Activated naive CD4-positive, alpha-beta T cell treated with anti-CD3 and anti-CD28 coated beads, Interleukin-2, amount 50 U/mL, for 24 hours (primary cell): Measurements from ENCODE around the gene PDLIM1.
"Not testable (repeated sequence)": the region's sequence is repeated elsewhere in the genome, so short reads cannot be mapped to it uniquely, and the experiment has no call there.

ENCODE experiments used
- H3K27ac Mint-ChIP-seq: one replicate; pipeline ENCODE4 v1.8.0; 2021; ENCODE audit warnings: mild to moderate bottlenecking, mixed read lengths
- H3K27me3 Mint-ChIP-seq: one replicate; pipeline ENCODE4 v1.8.0; 2021; ENCODE audit warnings: mixed read lengths
- H3K36me3 Mint-ChIP-seq: one replicate; pipeline ENCODE4 v1.8.0; 2021; ENCODE audit warnings: mixed read lengths
- H3K4me1 Mint-ChIP-seq: one replicate; pipeline ENCODE4 v1.8.0; 2021; ENCODE audit warnings: mixed read lengths
- H3K4me3 Mint-ChIP-seq: one replicate; pipeline ENCODE4 v1.8.0; 2021; ENCODE audit warnings: mild to moderate bottlenecking, mixed read lengths
- H3K9me3 Mint-ChIP-seq: one replicate; pipeline ENCODE4 v1.8.0; 2021; ENCODE audit warnings: mixed read lengths

The PDLIM1 gene

DNA sequence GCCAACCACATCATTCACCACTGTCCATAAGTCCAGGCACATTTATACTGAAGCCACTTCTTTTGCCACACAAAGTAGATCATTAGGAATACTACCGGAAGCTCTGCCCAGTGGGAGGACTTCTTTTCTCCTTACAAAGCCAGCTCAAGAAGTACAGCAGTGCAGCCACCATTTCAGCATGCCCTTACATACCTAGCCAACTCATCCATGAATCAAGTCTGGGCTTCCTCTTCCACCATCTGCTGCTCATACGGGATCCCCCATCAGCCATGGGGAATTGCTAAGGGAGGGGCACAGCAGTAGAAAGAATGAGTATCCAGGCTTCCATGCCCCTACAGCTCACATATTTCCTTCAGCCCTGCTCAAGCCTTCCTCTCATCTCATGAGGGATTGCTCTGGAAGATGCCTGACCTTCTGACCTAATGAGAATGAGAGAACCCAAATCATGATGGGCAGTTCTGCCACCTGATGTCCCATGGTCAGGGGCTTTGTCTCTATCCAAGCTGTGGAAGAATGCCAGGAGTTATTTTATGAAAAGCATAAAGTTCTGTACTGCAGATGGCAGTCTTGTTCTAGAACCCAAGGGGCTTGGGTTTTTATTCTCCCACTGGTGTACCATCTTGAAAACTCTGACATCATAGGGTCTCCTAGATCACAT lies 57.3 kb downstream of the PDLIM1 start:
- H3K36me3 Mint-ChIP-seq = no peaks in the 10 kb centered on the region
- H3K27ac Mint-ChIP-seq = no peak overlapping the region
- H3K4me1 Mint-ChIP-seq = no peaks in the 10 kb centered on the region

DNA sequence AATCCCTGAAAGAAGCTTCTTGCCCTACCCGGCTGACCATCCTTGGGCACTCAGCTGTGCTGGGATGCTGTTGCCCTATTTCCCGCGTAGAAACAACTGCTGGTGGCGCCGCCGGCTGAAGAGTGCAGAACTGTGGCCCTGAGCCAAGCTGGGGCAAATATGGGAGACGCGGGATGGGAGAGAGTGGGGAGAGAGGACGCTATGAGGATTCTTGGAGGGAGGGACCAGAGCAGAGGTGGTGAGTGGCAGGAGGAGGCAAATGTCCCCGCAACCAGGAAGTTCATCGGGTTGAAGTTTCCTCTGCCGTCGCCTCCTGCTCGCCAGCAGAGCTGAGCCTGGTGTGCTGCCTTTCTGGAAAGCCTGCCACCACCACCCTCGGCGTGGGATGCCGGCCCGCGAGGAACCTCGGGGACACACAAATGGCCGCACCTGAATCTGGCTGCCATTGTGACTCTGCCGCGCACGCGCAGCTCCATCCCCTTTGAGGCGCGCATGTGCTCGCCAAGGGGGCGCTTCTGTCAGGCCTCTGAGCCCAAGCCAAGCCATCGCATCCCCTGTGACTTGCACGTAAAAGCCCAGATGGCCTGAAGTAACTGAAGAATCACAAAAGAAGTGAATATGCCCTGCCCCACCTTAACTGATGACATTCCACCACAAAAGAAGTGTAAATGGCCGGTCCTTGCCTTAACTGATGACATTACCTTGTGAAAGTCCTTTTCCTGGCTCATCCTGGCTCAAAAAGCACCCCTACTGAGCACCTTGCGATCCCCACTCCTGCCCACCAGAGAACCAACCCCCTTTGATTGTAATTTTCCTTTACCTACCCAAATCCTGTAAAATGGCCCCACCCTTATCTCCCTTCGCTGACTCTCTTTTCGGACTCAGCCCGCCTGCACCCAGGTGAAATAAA lies 59.9 kb downstream of the PDLIM1 start:
- not testable (repeated sequence) for H3K4me1 Mint-ChIP-seq, H3K36me3 Mint-ChIP-seq, H3K27me3 Mint-ChIP-seq, H3K9me3 Mint-ChIP-seq
- Mint-ChIP-seq H3K27ac (peak overlapping the region; percentile 15), H3K4me3 (peak overlapping the region; percentile 78)

More for the DNA sequence above, 57.3 kb downstream of the PDLIM1 start:
- H3K27me3 Mint-ChIP-seq = peaks cover 6% of the 10 kb centered on the region
- H3K4me3 Mint-ChIP-seq = no peak overlapping the region
- H3K9me3 Mint-ChIP-seq = no peaks in the 10 kb centered on the region

DNA sequence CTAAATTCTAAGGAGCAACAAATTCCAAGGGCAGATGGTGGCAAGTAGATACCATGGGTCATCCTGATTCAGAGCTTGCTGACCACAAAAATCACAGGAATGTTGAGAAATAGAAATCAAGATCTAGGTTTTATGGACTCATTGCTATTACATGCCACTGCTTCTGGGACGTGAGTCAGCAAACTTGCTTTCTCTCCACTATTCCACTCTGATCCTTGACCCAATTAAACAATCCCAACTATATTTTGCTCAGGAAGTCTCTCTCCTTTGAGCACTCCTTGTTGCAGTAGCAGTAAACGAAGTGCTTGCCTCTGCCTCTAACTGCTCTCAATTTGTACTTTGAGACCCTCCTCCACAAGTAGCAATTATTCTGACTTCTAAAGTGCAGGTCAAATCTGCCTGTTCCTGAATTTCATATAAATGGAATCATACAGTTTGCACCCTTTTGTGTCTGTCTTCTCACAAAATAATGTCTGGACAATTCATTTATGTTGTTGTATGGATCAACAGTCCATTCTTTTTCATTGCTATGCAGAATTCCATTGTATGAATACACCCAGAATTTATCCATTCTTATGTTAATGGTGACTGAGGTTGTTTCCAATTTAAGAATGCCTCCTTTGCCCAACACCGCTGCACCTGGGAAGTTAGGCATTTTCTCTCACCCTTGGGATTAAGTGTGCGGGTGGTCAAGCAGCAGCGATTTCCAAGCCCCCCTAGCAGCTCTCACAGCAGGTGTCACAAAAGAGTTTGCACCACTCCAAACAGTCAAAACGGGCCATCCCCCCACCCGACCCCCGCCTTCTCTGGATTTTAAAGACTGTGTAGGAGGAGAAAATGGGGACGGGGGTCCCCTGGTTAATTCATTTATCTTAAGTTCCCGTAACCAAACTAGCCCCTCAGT lies 60.8 kb downstream of the PDLIM1 start:
- Mint-ChIP-seq H3K27me3 (peaks cover 6% of the 10 kb centered on the region), H3K36me3 (no peaks in the 10 kb centered on the region), H3K9me3 (no peaks in the 10 kb centered on the region), H3K27ac (no peak overlapping the region), H3K4me1 (no peaks in the 10 kb centered on the region), H3K4me3 (peak overlapping the region; percentile 78)

DNA sequence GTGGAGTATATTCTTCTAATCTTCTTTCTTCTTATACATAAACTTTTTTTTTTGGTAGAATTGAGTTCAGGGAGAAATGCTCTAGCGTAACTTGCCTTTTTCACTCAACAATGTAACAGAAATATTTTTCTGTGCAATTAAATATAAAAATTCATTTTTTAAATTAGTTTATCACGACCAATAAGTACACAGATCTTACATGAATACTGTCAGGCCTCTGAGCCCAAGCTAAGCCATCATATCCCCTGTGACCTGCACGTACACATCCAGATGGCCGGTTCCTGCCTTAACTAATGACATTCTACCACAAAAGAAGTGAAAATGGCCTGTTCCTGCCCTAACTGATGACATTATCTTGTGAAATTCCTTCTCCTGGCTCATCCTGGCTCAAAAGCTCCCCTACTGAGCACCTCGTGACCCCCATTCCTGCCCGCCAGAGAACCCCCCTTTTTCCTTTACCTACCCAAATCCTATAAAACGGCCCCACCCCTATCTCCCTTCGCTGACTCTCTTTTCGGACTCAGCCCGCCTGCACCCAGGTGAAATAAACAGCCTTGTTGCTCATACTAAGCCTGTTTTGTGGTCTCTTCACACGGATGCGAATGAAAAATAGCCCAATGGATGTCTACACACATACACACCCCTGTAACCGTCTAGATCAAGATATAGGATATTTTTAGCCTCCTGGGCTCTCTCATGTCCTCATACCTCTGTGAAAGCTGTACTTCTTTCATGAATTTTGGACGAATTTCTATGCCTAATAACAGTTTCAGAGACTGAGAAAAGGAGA lies 61.7 kb downstream of the PDLIM1 start:
- not testable (repeated sequence) for H3K9me3 Mint-ChIP-seq, H3K4me3 Mint-ChIP-seq, H3K4me1 Mint-ChIP-seq, H3K27ac Mint-ChIP-seq, H3K36me3 Mint-ChIP-seq, H3K27me3 Mint-ChIP-seq

DNA sequence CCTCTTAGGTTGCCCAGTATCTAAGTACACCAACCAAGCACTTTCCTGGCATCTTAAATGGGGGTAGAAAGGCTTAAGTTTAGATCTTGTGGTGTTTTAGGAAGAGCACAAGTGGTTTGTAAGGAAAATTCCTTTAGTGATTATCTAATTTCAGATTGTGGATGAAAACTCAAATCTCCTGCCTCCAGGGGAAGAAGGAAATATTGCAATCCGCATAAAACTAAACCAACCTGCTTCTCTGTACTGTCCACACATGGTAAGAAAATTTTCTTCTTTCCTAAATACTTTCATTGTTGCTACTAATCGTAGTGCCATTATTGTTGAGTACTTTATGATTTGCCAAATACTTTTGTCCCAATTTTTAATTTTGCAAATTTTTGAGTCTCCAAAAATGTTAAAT lies 65.7 kb downstream of the PDLIM1 start:
- Mint-ChIP-seq H3K27ac (no peak overlapping the region), H3K4me1 (no peaks in the 10 kb centered on the region), H3K4me3 (no peak overlapping the region), H3K27me3 (peaks cover 7% of the 10 kb centered on the region), H3K36me3 (no peaks in the 10 kb centered on the region), H3K9me3 (no peaks in the 10 kb centered on the region)

DNA sequence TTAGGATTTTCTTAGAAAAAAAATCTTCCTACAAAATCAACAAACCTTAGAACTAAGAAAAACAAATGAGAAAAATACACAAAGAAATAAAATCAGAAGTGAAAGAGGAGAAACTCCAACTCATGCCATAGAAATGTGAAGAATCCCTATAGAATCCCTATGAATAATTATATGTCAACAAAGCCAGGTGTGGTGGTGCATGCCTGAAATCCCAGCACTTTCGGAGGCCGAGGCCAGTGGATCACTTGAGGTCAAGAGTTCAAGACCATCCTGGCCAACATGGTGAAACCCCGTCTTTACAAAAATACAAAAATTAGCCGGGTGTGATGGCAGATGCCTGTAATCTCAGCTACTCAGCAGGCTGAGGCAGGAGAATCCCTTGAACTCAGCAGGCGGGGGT lies 69.7 kb downstream of the PDLIM1 start:
- Mint-ChIP-seq H3K9me3 (no peaks in the 10 kb centered on the region), H3K27ac (no peak overlapping the region), H3K36me3 (no peaks in the 10 kb centered on the region), H3K4me3 (no peak overlapping the region), H3K4me1 (no peaks in the 10 kb centered on the region), H3K27me3 (peaks cover 4% of the 10 kb centered on the region)

DNA sequence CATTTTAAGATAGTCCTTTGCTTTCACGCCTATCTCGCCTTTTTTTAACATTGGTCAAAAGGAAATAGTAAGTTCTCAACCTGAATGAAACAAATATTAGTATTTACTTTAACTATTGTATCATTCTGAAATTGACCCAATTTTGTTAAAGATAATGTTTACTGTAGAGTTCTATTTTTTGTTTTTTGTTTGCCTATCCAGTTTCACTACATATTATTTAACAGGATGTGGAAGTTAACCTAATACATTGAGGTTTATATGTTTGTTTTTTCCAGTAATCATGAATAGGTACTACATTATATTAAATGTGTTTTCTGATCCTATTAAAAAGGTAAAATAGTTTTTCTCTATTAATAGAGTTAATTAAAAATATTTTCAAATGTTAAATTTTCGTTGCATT lies 70.3 kb downstream of the PDLIM1 start:
- Mint-ChIP-seq H3K9me3 (no peaks in the 10 kb centered on the region), H3K27ac (no peak overlapping the region), H3K4me3 (no peak overlapping the region), H3K36me3 (no peaks in the 10 kb centered on the region), H3K4me1 (no peaks in the 10 kb centered on the region), H3K27me3 (peaks cover 2% of the 10 kb centered on the region)

DNA sequence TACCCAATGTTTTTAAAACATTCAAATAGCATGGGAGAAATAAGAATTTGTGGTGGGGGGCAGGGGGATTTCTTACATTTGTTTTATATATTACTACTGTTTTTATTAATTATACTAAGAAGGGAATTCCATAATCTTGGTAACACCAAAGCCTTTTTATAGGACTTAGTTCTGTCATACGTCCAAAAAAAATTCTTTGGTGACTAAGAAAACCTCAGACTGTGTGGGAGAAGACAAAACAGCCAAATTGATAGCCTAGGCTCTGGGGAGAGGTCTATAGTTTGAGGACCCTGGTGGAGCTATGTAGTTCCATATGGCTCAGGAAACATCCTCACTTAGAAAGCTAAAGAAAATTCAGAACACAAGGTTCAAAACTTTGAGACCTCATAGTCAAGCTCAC lies 73.3 kb downstream of the PDLIM1 start:
- Mint-ChIP-seq H3K36me3 (no peaks in the 10 kb centered on the region), H3K27ac (no peak overlapping the region), H3K27me3 (peaks cover 2% of the 10 kb centered on the region), H3K4me3 (no peak overlapping the region), H3K4me1 (no peaks in the 10 kb centered on the region), H3K9me3 (no peaks in the 10 kb centered on the region)

DNA sequence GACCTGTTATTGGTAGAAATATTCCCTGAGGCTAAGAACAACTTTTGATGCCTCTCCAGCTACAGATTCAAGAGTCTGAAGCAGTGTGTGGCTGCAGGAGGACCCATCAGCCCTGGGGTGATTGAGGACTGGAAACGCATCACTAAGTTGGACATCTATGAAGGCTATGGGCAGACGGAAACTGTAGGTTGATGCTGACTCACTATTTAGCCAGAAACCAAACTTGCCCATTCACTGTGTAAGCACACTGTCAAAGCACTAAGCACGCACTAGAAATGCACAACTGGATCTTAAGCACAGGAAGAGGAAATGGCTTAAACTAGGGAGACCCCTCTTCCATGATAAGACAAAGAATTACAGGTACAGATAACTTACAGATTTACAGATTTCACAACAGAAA lies 76.0 kb downstream of the PDLIM1 start:
- Mint-ChIP-seq H3K4me3 (no peak overlapping the region), H3K27ac (no peak overlapping the region), H3K9me3 (no peaks in the 10 kb centered on the region), H3K4me1 (no peaks in the 10 kb centered on the region), H3K27me3 (peaks cover 1% of the 10 kb centered on the region), H3K36me3 (no peaks in the 10 kb centered on the region)

DNA sequence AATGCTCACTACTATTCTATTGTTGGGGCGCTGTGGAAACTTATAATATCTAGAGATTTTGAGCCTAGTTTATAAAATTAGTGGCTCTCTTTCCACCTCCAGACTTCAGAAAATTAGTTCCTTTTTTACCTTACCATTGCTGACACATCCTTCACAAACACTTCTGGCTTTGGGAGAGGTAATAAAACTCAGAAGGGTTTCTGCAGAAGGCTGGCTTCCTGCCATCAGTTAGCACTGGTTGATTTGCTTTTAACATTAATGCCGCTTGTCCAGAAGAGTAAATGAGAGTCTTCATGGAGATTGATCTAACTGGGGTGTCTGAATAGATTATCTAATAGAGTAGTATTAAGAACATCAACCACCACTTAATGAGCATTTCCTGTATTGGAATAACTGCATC lies 76.4 kb downstream of the PDLIM1 start:
- Mint-ChIP-seq H3K36me3 (no peaks in the 10 kb centered on the region), H3K4me1 (no peaks in the 10 kb centered on the region), H3K27me3 (peaks cover 1% of the 10 kb centered on the region), H3K27ac (no peak overlapping the region), H3K4me3 (no peak overlapping the region), H3K9me3 (no peaks in the 10 kb centered on the region)

DNA sequence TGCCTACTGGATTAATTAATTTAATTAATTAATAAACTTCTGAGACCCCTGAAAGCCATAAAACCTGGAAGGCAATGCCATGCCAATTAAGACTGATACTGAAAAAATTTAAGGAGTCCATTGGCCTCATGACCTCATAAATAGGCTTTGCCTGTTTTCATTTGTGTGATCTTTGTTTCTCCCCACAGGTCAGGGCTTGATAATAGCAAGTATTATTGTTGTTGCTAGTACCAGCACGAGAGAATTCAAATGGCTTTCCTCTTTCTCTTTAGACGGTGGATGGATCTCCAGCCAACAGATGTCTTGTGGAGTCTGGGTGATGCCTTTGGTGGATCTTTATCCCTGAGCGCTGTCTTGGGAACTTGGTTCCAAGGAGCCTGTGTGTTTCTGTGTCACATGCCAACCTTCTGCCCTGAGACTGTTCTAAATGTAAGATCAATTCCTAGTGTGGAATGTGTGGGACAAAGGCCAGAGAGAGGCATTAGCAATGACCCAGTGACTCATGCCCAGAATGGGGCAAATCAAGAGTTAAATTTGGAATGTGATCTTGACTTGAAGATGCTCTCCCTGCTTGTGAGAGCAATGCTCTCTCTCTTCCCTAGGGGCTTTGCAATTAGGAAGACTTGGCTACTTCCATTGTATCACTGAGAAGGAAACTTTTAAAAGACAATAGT lies 79.1 kb downstream of the PDLIM1 start:
- Mint-ChIP-seq H3K9me3 (no peaks in the 10 kb centered on the region), H3K27ac (no peak overlapping the region), H3K27me3 (no peaks in the 10 kb centered on the region), H3K4me3 (no peak overlapping the region), H3K36me3 (no peaks in the 10 kb centered on the region), H3K4me1 (no peaks in the 10 kb centered on the region)

DNA sequence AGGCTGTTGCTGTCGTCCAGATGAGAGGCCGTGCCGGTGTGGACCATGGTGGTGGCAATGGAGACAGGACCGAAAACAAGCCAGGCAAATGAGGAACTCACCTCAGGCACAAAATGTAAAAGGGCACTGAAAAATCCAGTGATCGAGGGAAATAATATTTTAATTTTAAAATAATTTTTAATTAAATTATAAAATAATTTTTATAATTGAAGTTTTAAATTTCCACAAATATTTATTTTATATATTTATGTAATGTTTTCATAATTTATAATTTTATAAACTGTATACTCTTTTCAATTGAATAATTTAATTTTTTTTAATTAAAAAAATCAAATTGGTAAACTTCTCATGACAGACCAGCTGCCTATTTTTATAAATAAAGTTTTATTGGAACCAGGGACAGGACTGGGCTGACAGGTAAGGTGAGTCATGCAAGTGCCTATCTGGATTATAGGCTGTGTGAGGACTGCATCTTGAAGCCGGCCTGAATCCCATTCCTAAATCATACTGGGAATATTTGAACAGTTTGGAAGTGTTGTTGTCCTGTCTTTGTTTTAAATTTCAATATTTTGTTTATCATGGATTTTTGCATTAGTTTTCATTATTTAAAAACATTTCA lies 81.2 kb downstream of the PDLIM1 start:
- Mint-ChIP-seq H3K4me3 (no peak overlapping the region), H3K9me3 (no peaks in the 10 kb centered on the region), H3K27me3 (no peaks in the 10 kb centered on the region), H3K4me1 (no peaks in the 10 kb centered on the region), H3K27ac (no peak overlapping the region), H3K36me3 (no peaks in the 10 kb centered on the region)

DNA sequence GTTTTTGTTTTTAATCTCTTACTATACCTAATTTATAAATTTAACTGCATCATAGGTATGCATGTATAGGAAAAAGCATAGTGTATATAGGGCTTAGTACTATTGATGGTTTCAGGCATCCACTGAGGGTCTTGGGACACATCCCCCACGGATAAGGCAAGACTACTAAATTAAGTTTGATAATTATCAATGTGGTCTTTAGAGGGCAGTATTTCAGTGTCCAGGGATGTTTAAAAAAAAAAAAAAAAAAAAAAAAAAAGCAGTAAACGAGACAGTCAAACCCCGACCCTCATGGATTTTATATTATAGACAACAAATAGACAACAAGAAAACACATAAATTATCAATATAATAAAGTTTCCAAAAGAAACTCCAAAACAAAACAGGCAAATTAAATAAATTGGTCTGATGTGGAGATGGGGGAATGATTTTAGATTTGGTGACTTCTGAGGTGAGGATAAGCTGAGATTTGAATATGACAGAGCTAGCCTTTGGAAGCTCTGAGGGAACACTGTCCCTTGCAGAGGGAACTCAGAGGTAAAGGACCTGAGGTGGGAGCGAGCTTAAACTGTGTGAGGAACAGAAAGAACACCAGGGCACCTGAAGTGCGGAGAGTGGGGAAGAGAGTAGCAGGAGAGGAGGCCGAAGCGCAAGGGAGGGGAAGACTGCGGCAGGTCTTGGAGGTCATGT lies 82.0 kb downstream of the PDLIM1 start:
- Mint-ChIP-seq H3K4me1 (no peaks in the 10 kb centered on the region), H3K4me3 (no peak overlapping the region), H3K27ac (peak overlapping the region; percentile 52), H3K9me3 (no peaks in the 10 kb centered on the region), H3K27me3 (no peaks in the 10 kb centered on the region), H3K36me3 (no peaks in the 10 kb centered on the region)

DNA sequence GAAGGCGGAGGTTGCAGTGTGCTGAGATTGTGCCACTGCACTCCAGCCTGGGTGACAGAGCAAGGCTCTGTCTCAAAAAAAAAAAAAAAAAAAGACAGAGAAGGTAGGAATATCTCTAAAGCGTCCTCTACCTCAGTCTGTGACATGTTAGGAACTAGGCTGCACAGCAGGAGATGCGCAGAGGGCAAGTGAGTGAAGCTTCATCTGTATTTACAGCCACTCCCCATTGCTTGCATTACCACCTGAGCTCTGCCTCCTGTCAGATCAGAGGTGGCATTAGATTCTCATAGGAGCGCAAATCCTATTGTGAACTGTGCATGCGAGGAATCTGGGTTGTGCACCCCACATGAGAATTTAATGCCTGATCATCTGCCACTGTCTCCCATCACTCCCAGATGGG lies 87.9 kb downstream of the PDLIM1 start:
- not testable (repeated sequence) for H3K4me3 Mint-ChIP-seq, H3K4me1 Mint-ChIP-seq, H3K27me3 Mint-ChIP-seq, H3K36me3 Mint-ChIP-seq, H3K9me3 Mint-ChIP-seq, H3K27ac Mint-ChIP-seq
